CD4-positive, alpha-beta T cell treated with Interleukin-15 for 4 hours (primary cell): ENCODE measurements around the gene DPYD.

Experiments used
- DNase-seq: peaks from one replicate; pipeline ENCODE4 v3.0.0-alpha.2; 2020; ENCODE audit warnings: low spot score

DPYD gene

DNA sequence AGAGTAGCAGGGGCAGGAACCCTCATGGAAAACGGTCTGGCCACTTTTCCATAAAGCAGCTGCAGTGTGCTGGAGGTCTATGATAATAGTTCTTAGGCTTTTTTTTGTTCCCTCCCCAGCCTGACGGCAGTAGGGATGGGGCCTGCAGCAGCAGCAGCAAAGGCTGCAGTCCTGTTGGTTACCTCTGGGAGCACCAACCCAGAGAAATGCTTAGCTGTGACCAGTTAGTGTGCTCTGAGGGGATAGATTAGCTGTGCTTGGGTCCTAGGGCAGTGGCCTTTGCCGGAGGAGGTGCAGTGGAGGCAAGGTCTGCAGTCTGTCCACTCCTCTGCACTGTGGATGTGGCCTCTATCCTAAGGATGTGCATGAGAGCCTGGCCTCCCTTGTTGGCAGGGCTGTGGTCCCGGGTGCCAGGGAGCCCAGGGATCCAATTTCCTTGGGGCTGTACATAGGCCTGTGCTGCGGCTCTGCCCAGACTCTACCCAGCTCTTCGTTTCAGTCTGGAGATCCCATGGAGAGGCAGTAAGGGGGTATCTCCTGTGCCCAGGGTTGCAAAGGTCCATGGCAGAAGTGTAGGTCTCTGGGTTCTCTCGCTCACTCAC lies 876.6 kb downstream of the DPYD start:
- DNase-seq, result no peak

GRCh38 chr1:97042551-97042950 lies 878.3 kb downstream of the DPYD start:
- DNase-seq, result no peak

DNA sequence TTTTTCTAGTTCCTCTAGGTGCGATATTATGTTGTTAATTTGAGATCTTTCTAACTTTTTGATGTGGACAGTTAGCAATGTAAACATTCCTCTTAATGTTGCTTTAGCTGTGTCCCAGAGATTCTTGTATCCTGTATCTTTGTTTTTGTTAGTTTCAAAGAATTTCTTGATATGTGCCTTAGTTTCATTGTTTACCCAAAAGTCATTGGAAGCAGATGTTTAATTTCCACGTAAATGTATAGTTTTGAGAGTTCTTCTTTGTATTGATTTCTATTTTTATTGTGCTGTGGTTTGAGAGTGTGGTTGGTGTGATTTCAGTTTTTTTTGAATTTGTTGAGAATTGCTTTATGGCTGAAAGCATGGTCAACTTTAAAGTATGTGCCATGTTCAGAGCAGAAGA lies 879.8 kb downstream of the DPYD start:
- no peak for DNase-seq

- DNase-seq, result no peak
These were observed 882.4 kb downstream of the DPYD start for GRCh38 chr1:97038410-97038809.

- DNase-seq, result no peak
These were observed 886.2 kb downstream of the DPYD start for GRCh38 chr1:97034651-97035050.

DNA sequence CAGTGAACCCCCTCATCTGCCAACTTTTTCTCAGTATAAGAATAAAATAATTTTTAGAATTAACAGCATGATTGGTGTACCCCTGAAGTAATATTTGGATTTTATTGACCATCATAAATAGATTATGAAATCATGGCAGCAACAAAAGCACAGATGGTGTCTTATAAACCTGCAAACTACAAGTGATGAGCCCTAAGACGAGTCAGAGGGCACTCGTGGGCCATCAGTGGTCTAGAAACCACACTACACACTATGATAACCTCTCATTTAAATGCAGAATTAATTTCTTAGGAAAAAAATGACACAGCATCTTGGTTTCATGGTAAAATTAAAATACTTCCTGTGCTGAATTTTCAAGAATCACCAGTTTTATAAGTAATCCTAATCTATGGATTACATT lies 886.9 kb downstream of the DPYD start:
- no peak for DNase-seq
